Transverse colon (tissue), 4 donors: ENCODE data around the gene LMO1. TPM values are rescaled to one million over a fixed set of nuclear protein-coding genes. Genes with fewer than 3 reads are reported as not detected.

Experiments used
- DNase-seq: peaks from one replicate; pipeline ENCODE4 v3.0.0-alpha.2; 2019
- H3K27ac ChIP-seq, 4 donors: fragments of 200-600 bp; sonication (generic); 2 replicates each; pipeline ENCODE4 v1.5.1; 2016 to 2018; ENCODE audit warnings: inconsistent platforms in 4 of 4
- H3K27me3 ChIP-seq: fragments of 200-600 bp; sonication (generic); 2 replicates; pipeline ENCODE4 v1.5.1; 2017; ENCODE audit warnings: inconsistent platforms
- H3K36me3 ChIP-seq, 4 donors: fragments of 200-600 bp; sonication (generic); 2 replicates each; pipeline ENCODE4 v1.5.1; 2017 to 2019; ENCODE audit warnings: inconsistent platforms in 4 of 4
- H3K4me1 ChIP-seq, 4 donors: fragments of 200-600 bp; sonication (generic); 2 replicates each; pipeline ENCODE4 v1.5.1; 2017 to 2020; ENCODE audit warnings: inconsistent platforms in 4 of 4
- H3K4me3 ChIP-seq, 4 donors: fragments of 200-600 bp; sonication (generic); 1 replicate in 1 of 4; 2 replicates in 3 of 4; pipeline versions ENCODE4 v1.5.1 to v1.6.1; 2017 to 2019; ENCODE audit warnings: inconsistent platforms in 4 of 4
- H3K9me3 ChIP-seq, 2 donors: fragments of 200-600 bp; sonication (generic); 2 replicates each; pipeline ENCODE4 v1.5.1; 2017 to 2019; ENCODE audit warnings: inconsistent platforms in 2 of 2
- EP300 ChIP-seq: sonication (generic); formaldehyde crosslinking; IDR thresholded peaks from one replicate; pipeline ENCODE4 v1.6.1; 2017; ENCODE audit warnings: antibody characterized with exemption, low read depth
- POLR2A ChIP-seq: fragments of 450-650 bp; IDR thresholded peaks from one replicate; pipeline ENCODE4 v1.6.1; 2016; ENCODE audit warnings: antibody characterized with exemption, mild to moderate bottlenecking, moderate library complexity
- POLR2AphosphoS5 ChIP-seq, 3 donors: sonication (generic); formaldehyde crosslinking; IDR thresholded peaks; one replicate each; pipeline ENCODE4 v1.6.1; 2016; ENCODE audit warnings: antibody characterized with exemption in 3 of 3
- WGBS, 2 donors: methylation state at CpG; one replicate each; pipeline ENCODE4 v1.1.5; 2018; ENCODE audit warnings: low coverage in 1 of 2; 5-methylcytosine and 5-hydroxymethylcytosine counted together
- in situ Hi-C, 4 donors: fragments of 200-750 bp; cut with MboI; loops; one replicate each; pipeline versions ENCODE4 v1.15.0 to v1.15.1; 2017; ENCODE audit warnings: low sequenced_read_pairs in 3 of 4, low pct_ligation_motif_present in 1 of 4, low pct_unique_long_range_greater_than_20kb in 1 of 4
- intact Hi-C: fragments of 100-400 bp; cut with DNase I; formaldehyde crosslinking; loops from one replicate; pipeline ENCODE4 v1.15.1; 2023; ENCODE audit warnings: low total_unique reads
- total RNA-seq, 4 donors: library from RNA; depleted of rRNA; stranded (reverse); fragments of >200 nt; gene quantifications; one replicate each; pipeline ENCODE4 v1.1.0, GENCODE V29; 2016
- TF ChIP-seq, protein P1 (sequence below), 5 experiments: fragments of 200-600 bp in 3 of 5; fragments of 450-650 bp in 2 of 5; sonication (generic) in 3 of 5; IDR thresholded peaks; 1 replicate in 2 of 5; 2 replicates in 3 of 5; pipeline ENCODE4 v1.5.1; 2016 to 2017; ENCODE audit warnings: antibody characterized with exemption in 5 of 5, inconsistent platforms in 3 of 5, mild to moderate bottlenecking in 2 of 5, moderate library complexity in 1 of 5

The LMO1 gene
- total RNA-seq, 4 donors from 2014 or later, result not detected

GRCh38 chr11:8298801-8299786 is 35.4 kb upstream of the LMO1 start:
- in situ Hi-C loops, result no loop called here
- WGBS, 2 donors, result 74 to 80% methylated on average over 2 to 13 of the region's 13 CpGs
- intact Hi-C loops, result no loop called here
- no peaks in the 10 kb centered on the region for H3K27me3 ChIP-seq
- no peaks in the 10 kb centered on the region for H3K36me3 ChIP-seq
- no peaks in the 10 kb centered on the region for H3K4me1 ChIP-seq
- no peaks in the 10 kb centered on the region for H3K9me3 ChIP-seq
- no peak overlapping the region for H3K27ac ChIP-seq
- TF ChIP-seq POLR2AphosphoS5 (IDR thresholded peaks at IDR 0.05) (no peak), EP300 (no peak), POLR2A (no peak)
- TF ChIP-seq, protein P1, sequence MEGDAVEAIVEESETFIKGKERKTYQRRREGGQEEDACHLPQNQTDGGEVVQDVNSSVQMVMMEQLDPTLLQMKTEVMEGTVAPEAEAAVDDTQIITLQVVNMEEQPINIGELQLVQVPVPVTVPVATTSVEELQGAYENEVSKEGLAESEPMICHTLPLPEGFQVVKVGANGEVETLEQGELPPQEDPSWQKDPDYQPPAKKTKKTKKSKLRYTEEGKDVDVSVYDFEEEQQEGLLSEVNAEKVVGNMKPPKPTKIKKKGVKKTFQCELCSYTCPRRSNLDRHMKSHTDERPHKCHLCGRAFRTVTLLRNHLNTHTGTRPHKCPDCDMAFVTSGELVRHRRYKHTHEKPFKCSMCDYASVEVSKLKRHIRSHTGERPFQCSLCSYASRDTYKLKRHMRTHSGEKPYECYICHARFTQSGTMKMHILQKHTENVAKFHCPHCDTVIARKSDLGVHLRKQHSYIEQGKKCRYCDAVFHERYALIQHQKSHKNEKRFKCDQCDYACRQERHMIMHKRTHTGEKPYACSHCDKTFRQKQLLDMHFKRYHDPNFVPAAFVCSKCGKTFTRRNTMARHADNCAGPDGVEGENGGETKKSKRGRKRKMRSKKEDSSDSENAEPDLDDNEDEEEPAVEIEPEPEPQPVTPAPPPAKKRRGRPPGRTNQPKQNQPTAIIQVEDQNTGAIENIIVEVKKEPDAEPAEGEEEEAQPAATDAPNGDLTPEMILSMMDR (IDR thresholded peaks at IDR 0.05), result no peak
- no peak overlapping the region for H3K4me3 ChIP-seq
- DNase-seq, result no peak

DNA sequence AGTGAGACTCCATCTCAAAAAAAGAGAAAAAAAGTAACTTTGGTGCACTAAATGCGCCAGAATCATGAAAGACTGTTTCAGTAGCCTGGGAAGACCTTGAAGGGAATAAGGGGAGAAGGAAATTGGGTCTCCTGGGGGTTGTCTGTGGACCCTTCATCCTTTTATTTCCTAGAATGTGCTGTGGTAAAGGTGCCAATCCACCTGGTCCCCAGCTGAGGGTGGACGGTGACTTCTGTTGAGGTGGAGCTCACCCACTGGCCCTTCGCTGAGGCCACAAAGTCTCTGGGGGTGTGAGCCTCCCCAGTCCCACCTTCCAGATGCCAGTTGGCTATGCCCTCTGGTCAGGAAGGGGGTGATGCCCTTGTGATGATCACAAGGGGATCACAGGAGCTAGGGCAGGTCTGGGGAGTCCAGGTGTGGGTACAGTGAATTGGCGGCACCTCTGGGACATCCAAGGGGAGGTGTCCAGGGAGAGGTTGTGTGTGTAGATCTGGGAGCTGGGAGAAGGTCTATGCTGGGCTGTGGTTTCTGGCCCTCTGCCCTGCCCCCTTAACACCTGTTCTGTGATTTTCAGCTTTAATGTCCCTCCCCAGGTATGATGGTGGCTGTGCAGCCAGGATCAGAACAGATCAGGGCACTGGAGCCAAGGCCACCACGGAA is 34.2 kb upstream of the LMO1 start:
- in situ Hi-C loops, result no loop called here
- Histone ChIP-seq H3K4me1 (no peaks in the 10 kb centered on the region), H3K4me3 (no peak overlapping the region), H3K9me3 (no peaks in the 10 kb centered on the region), H3K27ac (no peak overlapping the region), H3K36me3 (no peaks in the 10 kb centered on the region), H3K27me3 (no peaks in the 10 kb centered on the region)
- intact Hi-C loops, result no loop called here
- TF ChIP-seq POLR2A (no peak), POLR2AphosphoS5 (IDR thresholded peaks at IDR 0.05) (no peak), EP300 (no peak)
- WGBS, 2 donors, result 89% methylated on average over 5 of the region's 5 CpGs; no CpG with 5 or more reads in 1 of the 2 donors
- DNase-seq, result no peak

GRCh38 chr11:8296872-8297271 is 33.2 kb upstream of the LMO1 start:
- in situ Hi-C loops, result no loop called here
- no peaks in the 10 kb centered on the region for H3K36me3 ChIP-seq
- intact Hi-C loops, result no loop called here
- no peak for DNase-seq
- no peaks in the 10 kb centered on the region for H3K9me3 ChIP-seq
- no peaks in the 10 kb centered on the region for H3K4me1 ChIP-seq
- 82% methylated on average over 5 of the region's 5 CpGs; no CpG with 5 or more reads in 1 of the 2 donors for WGBS, 2 donors
- no peaks in the 10 kb centered on the region for H3K27me3 ChIP-seq
- H3K4me3 ChIP-seq, result no peak overlapping the region
- TF ChIP-seq, protein P1 (IDR thresholded peaks at IDR 0.05), result no peak
- no peak for TF ChIP-seq EP300
- TF ChIP-seq POLR2A, result no peak
- no peak for TF ChIP-seq POLR2AphosphoS5 (IDR thresholded peaks at IDR 0.05)
- no peak overlapping the region for H3K27ac ChIP-seq

DNA sequence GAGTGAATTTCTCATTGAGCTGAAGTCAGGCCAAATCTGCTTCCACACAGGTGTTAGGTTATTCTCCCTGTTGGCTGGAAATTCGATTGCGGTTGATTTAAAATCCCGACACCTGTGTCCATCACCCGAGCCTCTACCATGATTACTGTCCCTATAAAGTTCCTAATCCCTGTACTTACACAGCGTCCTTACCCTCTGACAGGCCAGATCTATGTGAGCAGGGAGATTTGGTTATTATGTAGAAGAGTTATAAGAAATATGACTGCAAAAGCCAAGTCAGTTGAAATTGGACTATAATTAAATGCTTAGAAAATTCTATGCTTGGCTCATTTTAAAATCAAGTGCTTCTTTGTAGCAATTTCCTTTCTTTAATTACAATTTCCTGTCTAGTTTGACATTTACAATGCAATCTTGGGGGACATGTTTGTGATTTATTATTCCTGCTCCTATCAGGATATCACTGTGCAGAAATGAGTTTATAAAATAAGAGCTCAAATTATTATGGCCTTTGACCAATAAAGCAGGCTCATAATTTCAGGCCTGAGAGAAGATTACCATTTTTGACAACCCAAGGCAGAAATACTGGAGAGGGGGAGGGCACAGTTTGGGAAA is 32.5 kb upstream of the LMO1 start:
- intact Hi-C loops, result no loop called here
- H3K9me3 ChIP-seq, result no peaks in the 10 kb centered on the region
- no peak for DNase-seq
- no peaks in the 10 kb centered on the region for H3K4me1 ChIP-seq
- in situ Hi-C loops, result no loop called here
- no peak for TF ChIP-seq EP300
- no peak for TF ChIP-seq POLR2AphosphoS5 (IDR thresholded peaks at IDR 0.05)
- TF ChIP-seq, protein P1 (IDR thresholded peaks at IDR 0.05), result no peak
- TF ChIP-seq POLR2A, result no peak
- no peaks in the 10 kb centered on the region for H3K27me3 ChIP-seq
- no peaks in the 10 kb centered on the region for H3K36me3 ChIP-seq
- WGBS, 2 donors, result 58 to 74% methylated on average over 2 to 5 of the region's 5 CpGs
- no peak overlapping the region for H3K27ac ChIP-seq
- H3K4me3 ChIP-seq, result no peak overlapping the region
